Measurements from ENCODE around the gene ADAMTS14. TPM values are rescaled to one million over a fixed set of nuclear protein-coding genes. Genes with fewer than 3 reads are reported as not detected.

ADAMTS14 gene
- total RNA-seq, 1 donor from 2014 or later = 2.1 TPM

Other genes with a start within 250 kb of the ADAMTS14 start
- gene NODAL, start 230.8 kb upstream of the ADAMTS14 start, total RNA-seq = not detected
- 11.0 TPM for gene PALD1, start 193.7 kb upstream of the ADAMTS14 start, total RNA-seq
- 4.1 TPM for gene PRF1, start 69.8 kb upstream of the ADAMTS14 start, total RNA-seq
- gene TBATA, start 112.9 kb downstream of the ADAMTS14 start, total RNA-seq = not detected
- 180 TPM for gene SGPL1, start 143.4 kb downstream of the ADAMTS14 start, total RNA-seq
- 154 TPM for gene PCBD1, start 216.1 kb downstream of the ADAMTS14 start, total RNA-seq

Measured in ureter (tissue), 1 donor.